ENCODE measurements around the gene ZNF195. TPM values are rescaled to one million over a fixed set of nuclear protein-coding genes. Genes with fewer than 3 reads are reported as not detected.

ZNF195 gene
- total and polyA plus RNA-seq, 2 of the 8 experiments (the other 6 are each of a cell fraction or from before 2014, with no cell fraction given) = 23.9 to 88.6 TPM

DNA sequence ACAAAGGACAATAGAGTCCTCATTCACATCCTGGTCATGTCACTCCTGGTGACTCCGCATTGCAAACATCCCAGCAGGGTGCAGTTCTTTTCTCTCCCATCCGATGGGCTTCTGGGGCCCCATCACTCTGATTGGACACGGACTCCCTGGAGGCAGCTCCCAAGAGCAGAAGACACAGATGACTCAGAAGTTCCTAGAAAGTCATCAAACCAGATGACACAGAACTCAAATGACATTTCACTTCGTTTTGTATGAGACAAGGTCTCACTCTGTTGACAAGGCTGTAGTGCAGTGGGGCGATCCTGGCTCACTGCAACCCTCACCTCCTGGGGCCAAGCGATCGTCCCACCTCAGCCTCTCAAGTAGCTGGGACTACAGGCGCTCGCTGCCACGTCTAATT is 33.2 kb downstream of the ZNF195 start:
- no peak overlapping the region for H2BK20ac ChIP-seq (ENCODE audit: low read length)
- H4K91ac ChIP-seq (replicated peaks; ENCODE audit: insufficient read length, low read length) = no peak overlapping the region
- H3K36me3 ChIP-seq (ENCODE audit: control insufficient read depth in 2 of 4, insufficient read depth in 4 of 4, low read length in 3 of 4) = no peaks in the 10 kb centered on the region
- H4K20me1 ChIP-seq (replicated peaks in 1 of 2; ENCODE audit: control insufficient read depth in 1 of 2, insufficient read depth in 2 of 2, low read length in 2 of 2) = no peaks in the 10 kb centered on the region
- no peak overlapping the region for H3K23ac ChIP-seq (ENCODE audit: insufficient read length)
- no peak overlapping the region for H3K4ac ChIP-seq (replicated peaks; ENCODE audit: insufficient read length, low read depth, low read length)
- no peaks in the 10 kb centered on the region for H3K79me2 ChIP-seq (ENCODE audit: control insufficient read depth in 1 of 2, insufficient read depth in 2 of 2, low read length in 2 of 2)
- H3K4me2 ChIP-seq (ENCODE audit: insufficient read depth in 1 of 2, low read depth in 2 of 2, low read length in 2 of 2) = no peak overlapping the region
- H3K4me3 ChIP-seq (ENCODE audit: extremely low read depth in 1 of 4, insufficient read depth in 2 of 4, low read depth in 3 of 4, low read length in 4 of 4) = no peak overlapping the region
- H3K9me3 ChIP-seq (ENCODE audit: insufficient read depth in 2 of 2, low read depth in 1 of 2, low read length in 1 of 2) = peaks cover 5 to 6% of the 10 kb centered on the region in 2 experiments; a peak in 2 of 4 replicates
- no peak overlapping the region for H2BK5ac ChIP-seq (ENCODE audit: low read depth, low read length)
- WGBS, 2 experiments (ENCODE audit: extremely low coverage in 1 of 2, insufficient coverage in 1 of 2, insufficient read length in 1 of 2, insufficient replicate concordance in 2 of 2, low coverage in 1 of 2, low lambda C conversion rate in 2 of 2, missing lambda C conversion rate in 1 of 2) = 85% methylated on average over 10 of the region's 10 CpGs; no CpG with 5 or more reads in 1 of the 2 experiments
- no peak overlapping the region for H3K56ac ChIP-seq (replicated peaks; ENCODE audit: insufficient read length, low read depth, low read length)
- ChIA-PET POLR2A (ENCODE audit: partially characterized antibody) (interaction anchor here (1.2 to 3.8 kb wide), 5 partner anchors 10 to 55 kb away, joined by 3 to 29 read pairs (median 8); partner anchors contain the start of gene ZNF195), CTCF (ENCODE audit: partially characterized antibody) (interaction anchor here (0.8 to 2.2 kb wide), 2 partner anchors 31 to 36 kb away, joined by 3 to 4 read pairs; no protein-coding TSS in a partner anchor)
- H3K27ac ChIP-seq (ENCODE audit: low read depth, low read length) = no peak overlapping the region
- no peak for DNase-seq (ENCODE audit: low read depth in 1 of 2, low spot score in 2 of 2)
- H4K8ac ChIP-seq (ENCODE audit: extremely low read depth, insufficient read depth, low read length) = no peak overlapping the region
- H2AFZ ChIP-seq (ENCODE audit: low read length) = no peak overlapping the region
- no peak overlapping the region for H3K9ac ChIP-seq (replicated peaks in 1 of 4; ENCODE audit: extremely low read depth in 1 of 4, low read depth in 3 of 4, low read length in 3 of 4)
- H3K23me2 ChIP-seq (ENCODE audit: low read depth, low read length) = no peaks in the 10 kb centered on the region
- H3K4me1 ChIP-seq (replicated peaks in 1 of 4; ENCODE audit: control insufficient read depth in 3 of 4, insufficient read depth in 4 of 4, low read length in 3 of 4) = no peaks in the 10 kb centered on the region
- no peak overlapping the region for H3K14ac ChIP-seq (ENCODE audit: insufficient read length)
- H3K79me1 ChIP-seq (ENCODE audit: low read depth, low read length) = no peaks in the 10 kb centered on the region
- H2BK15ac ChIP-seq (ENCODE audit: low read length) = no peak overlapping the region
- no peaks in the 10 kb centered on the region for H3K27me3 ChIP-seq (replicated peaks in 1 of 4; ENCODE audit: control insufficient read depth in 3 of 4, extremely low read depth in 1 of 4, insufficient read depth in 3 of 4, low read length in 3 of 4)
- no peak overlapping the region for H2AK5ac ChIP-seq (ENCODE audit: low read depth, low read length)
- no peak overlapping the region for H3K18ac ChIP-seq (ENCODE audit: extremely low read depth, low read length)
- no peak for FAIRE-seq
- no peak overlapping the region for H4K5ac ChIP-seq (ENCODE audit: insufficient read length, low read depth, low read length)
- no peak overlapping the region for H2BK120ac ChIP-seq (replicated peaks; ENCODE audit: low read depth, low read length)
- no peak overlapping the region for H2BK12ac ChIP-seq (ENCODE audit: low read depth, low read length)
- TF ChIP-seq CREB1 (IDR thresholded peaks at IDR 0.05) = no peak
- no peak for TF ChIP-seq RNF2 (IDR thresholded peaks at IDR 0.05; ENCODE audit: borderline replicate concordance, low read depth, low read length, missing control alignments, poor library complexity, severe bottlenecking)
- TF ChIP-seq TBP (IDR thresholded peaks at IDR 0.05; ENCODE audit: low read depth, low read length) = no peak
- TF ChIP-seq POLR2AphosphoS5 (IDR thresholded peaks at IDR 0.05; ENCODE audit: low read depth, low read length) = no peak
- TF ChIP-seq, protein P1, sequence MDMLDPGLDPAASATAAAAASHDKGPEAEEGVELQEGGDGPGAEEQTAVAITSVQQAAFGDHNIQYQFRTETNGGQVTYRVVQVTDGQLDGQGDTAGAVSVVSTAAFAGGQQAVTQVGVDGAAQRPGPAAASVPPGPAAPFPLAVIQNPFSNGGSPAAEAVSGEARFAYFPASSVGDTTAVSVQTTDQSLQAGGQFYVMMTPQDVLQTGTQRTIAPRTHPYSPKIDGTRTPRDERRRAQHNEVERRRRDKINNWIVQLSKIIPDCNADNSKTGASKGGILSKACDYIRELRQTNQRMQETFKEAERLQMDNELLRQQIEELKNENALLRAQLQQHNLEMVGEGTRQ (IDR thresholded peaks at IDR 0.05; ENCODE audit: low read length) = no peak
- no peak for TF ChIP-seq SRF (IDR thresholded peaks at IDR 0.05; ENCODE audit: low read depth, low read length)
- no peak for TF ChIP-seq EP300 (IDR thresholded peaks at IDR 0.05; ENCODE audit: borderline replicate concordance in 1 of 2, low read depth in 2 of 2, low read length in 2 of 2)
- TF ChIP-seq SIX5 (IDR thresholded peaks at IDR 0.05; ENCODE audit: low read depth, low read length) = no peak
- no peak for TF ChIP-seq RAD21 (IDR thresholded peaks at IDR 0.05 in 1 of 2, conservative IDR thresholded peaks at IDR 0.05 in 1 of 2; ENCODE audit: low read depth in 2 of 2, low read length in 2 of 2)
- TF ChIP-seq POU5F1 (IDR thresholded peaks at IDR 0.05; ENCODE audit: low read depth, low read length) = no peak
- no peak for TF ChIP-seq SP4 (IDR thresholded peaks at IDR 0.05; ENCODE audit: low read length)
- TF ChIP-seq KDM4A (IDR thresholded peaks at IDR 0.05; ENCODE audit: low read depth, low read length, severe bottlenecking) = no peak
- no peak for TF ChIP-seq RXRA (IDR thresholded peaks at IDR 0.05; ENCODE audit: insufficient read depth, low read depth, low read length)

Data from H1 (cell line).